Right atrium auricular region (tissue), 2 donors: ENCODE results near the gene ZBTB43. TPM values are rescaled to one million over a fixed set of nuclear protein-coding genes. Genes with fewer than 3 reads are reported as not detected.

ENCODE experiments used
- DNase-seq: peaks from one replicate; pipeline ENCODE4 v3.0.0-alpha.2; 2019; ENCODE audit warnings: low spot score
- H3K27ac ChIP-seq, 2 donors: fragments of 200-600 bp; sonication (generic); 1 replicate in 1 of 2; 2 replicates in 1 of 2; pipeline ENCODE4 v1.5.1; 2016 to 2019
- H3K27me3 ChIP-seq, 2 donors: fragments of 200-600 bp; sonication (generic); one replicate each; pipeline versions ENCODE4 v1.5.1 to v1.6.0; 2017 to 2019
- H3K36me3 ChIP-seq: fragments of 200-600 bp; sonication (generic); one replicate; pipeline ENCODE4 v1.5.1; 2016
- H3K4me1 ChIP-seq, 2 donors: fragments of 200-600 bp; sonication (generic); one replicate each; pipeline versions ENCODE4 v1.5.1 to v1.6.0; 2017 to 2019
- H3K4me3 ChIP-seq, 2 donors: fragments of 200-600 bp; sonication (generic); 1 replicate in 1 of 2; 2 replicates in 1 of 2; pipeline ENCODE4 v1.5.1; 2017 to 2019; ENCODE audit warnings: mild to moderate bottlenecking in 1 of 2, moderate library complexity in 1 of 2
- H3K9me3 ChIP-seq, 2 donors: fragments of 200-600 bp; sonication (generic); one replicate each; pipeline ENCODE4 v1.5.1; 2019
- total RNA-seq, 2 donors: library from RNA; depleted of rRNA; stranded (reverse); fragments of >200 nt; gene quantifications; one replicate each; pipeline ENCODE4 v1.1.0, GENCODE V29; 2016
- TF ChIP-seq, protein P1 (sequence below), 2 donors: fragments of 200-600 bp; sonication (generic); IDR thresholded peaks; one replicate each; pipeline ENCODE4 v1.5.1; 2019; ENCODE audit warnings: antibody characterized with exemption in 2 of 2

The ZBTB43 gene, protein sequence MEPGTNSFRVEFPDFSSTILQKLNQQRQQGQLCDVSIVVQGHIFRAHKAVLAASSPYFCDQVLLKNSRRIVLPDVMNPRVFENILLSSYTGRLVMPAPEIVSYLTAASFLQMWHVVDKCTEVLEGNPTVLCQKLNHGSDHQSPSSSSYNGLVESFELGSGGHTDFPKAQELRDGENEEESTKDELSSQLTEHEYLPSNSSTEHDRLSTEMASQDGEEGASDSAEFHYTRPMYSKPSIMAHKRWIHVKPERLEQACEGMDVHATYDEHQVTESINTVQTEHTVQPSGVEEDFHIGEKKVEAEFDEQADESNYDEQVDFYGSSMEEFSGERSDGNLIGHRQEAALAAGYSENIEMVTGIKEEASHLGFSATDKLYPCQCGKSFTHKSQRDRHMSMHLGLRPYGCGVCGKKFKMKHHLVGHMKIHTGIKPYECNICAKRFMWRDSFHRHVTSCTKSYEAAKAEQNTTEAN
- 10 to 100 TPM; 11.8 to 15.1 TPM for total RNA-seq

DNA sequence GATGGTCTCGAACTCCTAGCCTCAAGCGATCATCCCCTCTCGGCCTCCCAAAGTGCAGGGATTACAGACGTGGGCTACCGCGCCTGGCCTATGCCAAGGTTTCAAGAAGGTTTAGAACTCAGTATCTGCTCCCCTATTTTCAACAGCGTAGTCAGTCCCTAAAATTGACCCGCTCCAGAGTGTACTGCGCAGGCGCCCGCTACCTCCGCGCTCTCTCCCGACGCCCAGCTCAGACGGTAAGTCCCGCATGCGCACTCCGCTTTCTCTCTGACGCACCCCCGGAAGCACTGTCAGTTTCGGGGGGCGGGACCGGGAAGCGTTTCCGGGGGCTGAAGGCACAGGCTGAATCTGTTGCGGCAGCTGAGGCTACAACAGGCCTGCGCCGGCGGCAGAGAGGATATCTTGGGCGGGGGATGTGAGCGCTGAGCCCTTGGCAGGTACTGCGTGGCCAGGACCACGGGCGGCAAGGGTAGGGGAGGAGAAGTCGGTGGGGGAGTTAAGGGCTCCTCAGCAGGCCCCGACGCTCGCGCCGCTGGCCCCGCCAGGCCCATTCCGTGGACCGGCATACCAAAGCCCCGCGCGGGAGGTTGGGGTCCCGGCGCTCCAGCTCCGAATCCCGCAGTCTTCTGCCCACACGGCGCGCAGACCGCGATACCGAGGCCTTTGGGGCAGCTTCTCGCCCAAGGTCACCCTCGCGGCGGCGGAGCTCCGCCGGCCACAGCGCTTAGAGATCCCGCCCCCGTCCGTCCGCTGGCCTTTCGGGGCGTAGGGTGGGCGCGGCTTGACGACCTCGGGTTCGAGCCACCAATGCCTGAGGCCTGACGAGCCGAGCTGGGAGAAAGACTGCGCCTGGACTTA lies at the start of gene ZBTB43:
ZBTB43 (plus strand) TSS at position 345 of the 858 bp plus-strand sequence. CDS start 27,470 bp downstream, outside the sequence.
- Histone ChIP-seq H3K36me3 (peaks cover 9% of the 10 kb centered on the region), H3K4me3 (peak within 1 kb of the TSS; percentile 90 to 99), H3K9me3 (no peaks in the 10 kb centered on the region), H3K4me1 (peaks cover 0 to 46% of the 10 kb centered on the region in 2 donors), H3K27me3 (no peaks in the 10 kb centered on the region), H3K27ac (peak within 1 kb of the TSS; percentile 95 to 96)
- peak; percentile 97 for DNase-seq
- TF ChIP-seq, protein P1, sequence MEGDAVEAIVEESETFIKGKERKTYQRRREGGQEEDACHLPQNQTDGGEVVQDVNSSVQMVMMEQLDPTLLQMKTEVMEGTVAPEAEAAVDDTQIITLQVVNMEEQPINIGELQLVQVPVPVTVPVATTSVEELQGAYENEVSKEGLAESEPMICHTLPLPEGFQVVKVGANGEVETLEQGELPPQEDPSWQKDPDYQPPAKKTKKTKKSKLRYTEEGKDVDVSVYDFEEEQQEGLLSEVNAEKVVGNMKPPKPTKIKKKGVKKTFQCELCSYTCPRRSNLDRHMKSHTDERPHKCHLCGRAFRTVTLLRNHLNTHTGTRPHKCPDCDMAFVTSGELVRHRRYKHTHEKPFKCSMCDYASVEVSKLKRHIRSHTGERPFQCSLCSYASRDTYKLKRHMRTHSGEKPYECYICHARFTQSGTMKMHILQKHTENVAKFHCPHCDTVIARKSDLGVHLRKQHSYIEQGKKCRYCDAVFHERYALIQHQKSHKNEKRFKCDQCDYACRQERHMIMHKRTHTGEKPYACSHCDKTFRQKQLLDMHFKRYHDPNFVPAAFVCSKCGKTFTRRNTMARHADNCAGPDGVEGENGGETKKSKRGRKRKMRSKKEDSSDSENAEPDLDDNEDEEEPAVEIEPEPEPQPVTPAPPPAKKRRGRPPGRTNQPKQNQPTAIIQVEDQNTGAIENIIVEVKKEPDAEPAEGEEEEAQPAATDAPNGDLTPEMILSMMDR (IDR thresholded peaks at IDR 0.05) = no peak

DNA sequence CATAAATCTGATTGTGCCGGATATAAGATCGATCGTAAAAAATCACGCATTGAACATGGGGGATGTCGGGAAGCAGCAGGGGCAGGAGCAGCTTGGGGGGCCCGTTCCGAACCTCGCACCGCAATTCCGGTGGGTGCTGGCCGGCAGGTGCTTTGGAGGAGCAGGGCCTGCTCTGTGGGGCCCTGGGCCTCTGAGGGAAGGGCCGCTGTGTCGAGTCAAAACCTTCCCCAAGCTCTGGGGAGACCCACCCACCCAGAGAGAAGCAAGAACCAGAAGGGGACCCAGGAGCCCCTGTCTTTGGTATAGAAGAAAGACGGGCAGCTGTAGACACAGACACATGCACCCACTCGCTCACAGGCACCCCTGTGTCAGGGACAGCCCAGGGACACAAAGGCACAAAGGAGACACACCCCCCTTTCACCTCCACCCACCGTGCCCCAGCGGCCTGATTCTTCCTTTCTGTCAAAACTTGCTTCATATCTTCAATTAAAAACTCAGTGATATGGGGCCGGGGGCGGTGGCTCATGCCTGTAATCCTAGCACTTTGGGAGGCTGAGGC lies 49.4 kb upstream of the ZBTB43 start:
- DNase-seq = no peak

DNA sequence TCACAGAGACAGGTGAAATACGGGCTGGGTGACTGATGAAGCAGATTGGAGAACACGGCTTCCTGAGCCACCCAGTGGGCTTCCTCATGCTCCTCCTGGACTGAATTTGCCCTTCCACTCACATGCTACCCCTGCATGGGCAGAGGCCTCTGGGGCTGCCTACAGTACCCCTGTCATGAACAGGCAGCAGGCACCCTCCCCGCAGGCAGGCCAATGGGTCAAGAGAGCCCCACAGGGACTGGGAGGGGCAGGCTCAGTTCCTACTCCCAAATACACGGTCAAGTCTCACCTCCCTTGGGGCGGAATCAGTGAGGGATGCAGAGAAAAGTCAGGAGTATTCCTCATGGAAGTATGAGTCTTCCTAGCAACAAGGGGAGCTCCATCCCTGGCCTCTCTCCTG lies 48.6 kb upstream of the ZBTB43 start:
- DNase-seq = no peak
- Histone ChIP-seq H3K27ac (no peak overlapping the region), H3K36me3 (no peaks in the 10 kb centered on the region), H3K4me3 (no peak overlapping the region), H3K4me1 (no peaks in the 10 kb centered on the region), H3K27me3 (no peaks in the 10 kb centered on the region), H3K9me3 (no peaks in the 10 kb centered on the region)
- TF ChIP-seq, protein P1 (IDR thresholded peaks at IDR 0.05) = no peak

More for the DNA sequence above, 49.4 kb upstream of the ZBTB43 start:
- Histone ChIP-seq H3K36me3 (no peaks in the 10 kb centered on the region), H3K4me1 (no peaks in the 10 kb centered on the region), H3K4me3 (no peak overlapping the region), H3K27me3 (no peaks in the 10 kb centered on the region), H3K9me3 (no peaks in the 10 kb centered on the region), H3K27ac (no peak overlapping the region)
- TF ChIP-seq, protein P1 (IDR thresholded peaks at IDR 0.05) = no peak

DNA sequence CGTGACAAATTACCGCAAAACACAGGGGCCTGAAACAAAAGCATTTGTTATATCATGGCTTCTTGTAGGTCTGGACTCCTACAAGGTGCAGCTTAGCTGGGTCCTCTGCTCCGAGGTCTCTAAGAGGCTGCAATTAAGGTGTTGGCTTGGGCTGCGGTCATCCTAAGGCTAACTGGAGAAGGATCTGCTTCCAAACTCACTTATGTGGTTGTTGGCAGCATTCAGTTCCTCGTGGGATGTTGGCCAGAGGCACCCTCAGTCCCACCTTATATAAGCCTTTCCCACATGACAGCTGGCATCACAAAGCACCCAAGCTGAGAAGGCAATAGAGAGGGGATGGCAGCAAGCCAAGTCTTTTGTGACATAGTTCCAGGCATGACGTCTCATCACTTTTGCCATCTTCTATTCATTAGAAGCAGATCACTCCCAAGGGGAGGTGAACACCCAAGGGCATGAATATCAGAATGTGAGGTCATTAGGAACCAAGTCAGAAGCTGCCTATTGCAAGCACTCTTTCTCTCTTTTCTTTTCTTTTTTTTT lies 47.9 kb upstream of the ZBTB43 start:
- TF ChIP-seq, protein P1 (IDR thresholded peaks at IDR 0.05) = no peak
- DNase-seq = no peak
- Histone ChIP-seq H3K27ac (no peak overlapping the region), H3K27me3 (no peaks in the 10 kb centered on the region), H3K4me3 (no peak overlapping the region), H3K4me1 (no peaks in the 10 kb centered on the region), H3K9me3 (no peaks in the 10 kb centered on the region), H3K36me3 (no peaks in the 10 kb centered on the region)

DNA sequence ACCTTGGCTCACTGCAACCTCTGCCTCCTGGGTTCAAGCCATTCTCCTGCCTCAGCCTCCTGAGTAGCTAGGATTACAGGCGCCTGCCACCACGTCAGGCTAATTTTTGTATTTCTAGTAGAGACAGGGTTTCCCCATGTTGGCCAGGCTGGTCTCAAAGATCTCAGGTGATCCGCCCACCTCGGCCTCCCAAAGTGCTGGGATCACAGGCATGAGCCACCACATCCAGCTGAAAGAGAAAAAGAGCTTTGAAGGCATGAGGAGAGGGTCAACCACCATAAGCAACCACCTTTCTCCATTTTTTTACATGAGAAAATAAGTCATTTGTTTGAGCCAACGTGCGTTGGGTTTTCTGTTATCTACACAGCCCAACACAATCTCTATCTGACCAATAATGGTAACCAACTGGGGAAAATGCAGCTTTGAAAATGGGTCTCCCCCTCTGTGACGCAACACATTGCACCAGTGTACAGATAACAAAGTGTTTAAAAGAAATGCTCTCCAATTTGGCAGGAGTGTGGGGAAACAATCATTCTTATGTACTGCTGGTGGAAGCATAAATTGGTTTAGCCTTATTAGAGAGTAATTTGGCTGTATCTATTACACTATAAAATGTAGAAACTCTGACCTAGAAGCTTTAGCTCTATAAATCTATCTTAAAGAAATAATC lies 45.8 kb upstream of the ZBTB43 start:
- TF ChIP-seq, protein P1 (IDR thresholded peaks at IDR 0.05) = no peak
- Histone ChIP-seq H3K9me3 (no peaks in the 10 kb centered on the region), H3K36me3 (no peaks in the 10 kb centered on the region), H3K4me3 (no peak overlapping the region), H3K4me1 (no peaks in the 10 kb centered on the region), H3K27me3 (no peaks in the 10 kb centered on the region), H3K27ac (no peak overlapping the region)
- no peak for DNase-seq
